GM18873 (cell line): ENCODE results near the gene SLCO3A1.

Source experiments
- ATAC-seq: cut with Tn5 transposase; IDR thresholded peaks from one replicate; pipeline ENCODE4 v1.9.1; 2021; ENCODE audit warnings: mild to moderate bottlenecking, moderate library complexity, moderate number of reproducible peaks; ENCODE audit not compliant: unreplicated experiment, low FRiP score

Gene SLCO3A1

DNA sequence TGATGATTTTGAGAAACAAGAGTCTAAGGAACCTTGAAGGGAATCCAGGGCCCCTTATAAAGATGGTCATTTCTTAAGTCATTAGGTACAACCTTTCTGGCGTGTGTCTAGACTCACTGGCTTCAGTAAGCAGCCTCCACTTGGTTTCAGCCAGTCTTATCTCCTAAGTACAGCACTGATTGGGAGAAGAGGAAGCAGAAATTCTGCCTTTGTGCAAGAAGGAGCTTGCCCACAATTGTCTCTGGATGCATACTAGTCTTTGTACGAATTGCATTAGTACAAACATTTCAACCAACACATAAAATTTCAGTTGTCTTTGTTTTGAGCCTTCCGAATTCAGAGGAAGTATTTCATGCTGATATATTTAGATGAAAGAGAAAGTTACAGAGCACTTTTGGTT lies 139.4 kb downstream of the SLCO3A1 start:
- ATAC-seq, result no peak

DNA sequence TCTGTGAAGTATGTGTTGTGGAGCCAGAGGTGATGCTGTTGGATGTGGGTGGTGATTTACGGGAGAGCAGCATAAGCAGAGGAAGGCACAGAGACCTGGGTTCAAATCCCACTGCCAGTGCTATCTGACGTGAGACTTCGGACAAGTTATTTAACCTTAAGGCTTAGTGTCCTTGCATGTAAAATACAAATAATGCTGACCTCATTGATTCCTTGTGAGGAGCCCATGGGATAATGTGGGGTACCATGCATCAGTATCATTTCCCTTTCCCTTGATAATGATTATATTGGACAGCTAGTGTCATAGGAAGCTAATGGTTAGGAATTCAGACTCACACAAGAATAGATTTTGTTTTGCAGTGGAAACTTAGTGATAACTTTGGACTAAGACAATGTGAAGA lies 141.6 kb downstream of the SLCO3A1 start:
- ATAC-seq, result no peak

DNA sequence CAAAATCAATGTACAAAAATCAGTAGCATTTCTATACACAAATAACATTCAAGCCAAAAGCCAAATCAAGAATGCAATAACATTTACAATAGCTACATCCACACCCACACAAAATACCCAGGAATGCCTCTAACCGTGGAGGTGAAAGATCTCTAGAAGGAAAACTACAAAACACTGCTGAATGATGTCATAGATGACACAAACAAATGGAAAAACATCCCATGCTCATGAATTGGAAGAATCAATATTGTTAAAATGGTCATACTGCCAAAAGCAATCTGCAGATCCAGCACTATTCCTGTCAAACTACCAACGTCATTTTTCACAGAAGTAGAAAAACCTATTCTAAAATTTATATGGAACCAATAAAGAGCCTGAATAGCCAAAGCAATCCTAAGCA lies 143.7 kb downstream of the SLCO3A1 start:
- ATAC-seq, result no peak

DNA sequence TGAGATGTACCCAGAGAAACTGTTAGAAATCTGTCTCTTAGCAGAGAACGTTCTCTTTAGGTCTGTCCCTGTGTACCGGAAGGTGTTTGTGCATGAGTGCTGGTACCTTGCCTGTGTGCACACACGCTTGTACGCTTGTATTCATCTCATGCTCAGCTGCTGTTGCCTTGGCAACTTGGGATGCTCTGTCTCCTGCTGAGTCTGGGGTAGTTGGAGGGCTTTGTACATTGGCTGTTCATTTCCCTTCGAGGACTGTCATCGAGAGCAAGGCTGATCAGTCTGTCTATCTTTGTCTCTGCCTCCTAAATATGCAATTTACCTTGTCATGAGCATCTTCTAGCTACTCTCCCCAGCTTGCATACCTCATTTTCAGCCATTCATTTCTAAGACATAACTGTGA lies 147.2 kb downstream of the SLCO3A1 start:
- no peak for ATAC-seq

DNA sequence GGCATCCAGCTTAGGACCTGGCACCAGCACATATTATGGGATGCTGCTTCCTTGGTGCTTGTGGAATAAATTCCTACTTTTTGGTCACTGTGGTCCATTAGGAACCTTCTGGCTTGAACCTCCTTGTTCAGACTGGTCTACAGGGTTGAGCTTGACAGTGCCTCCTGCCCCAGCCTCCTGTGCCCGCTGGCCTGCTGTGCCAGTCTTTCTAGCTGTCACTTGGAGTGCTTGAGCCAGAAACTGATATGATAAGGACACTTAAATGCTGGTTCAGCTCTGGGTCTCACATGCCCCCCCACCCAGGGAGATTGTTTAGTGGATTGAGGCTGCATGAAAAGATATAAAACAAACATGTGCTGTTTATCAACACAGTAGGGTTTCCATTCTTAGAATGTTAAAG lies 147.8 kb downstream of the SLCO3A1 start:
- ATAC-seq, result no peak

DNA sequence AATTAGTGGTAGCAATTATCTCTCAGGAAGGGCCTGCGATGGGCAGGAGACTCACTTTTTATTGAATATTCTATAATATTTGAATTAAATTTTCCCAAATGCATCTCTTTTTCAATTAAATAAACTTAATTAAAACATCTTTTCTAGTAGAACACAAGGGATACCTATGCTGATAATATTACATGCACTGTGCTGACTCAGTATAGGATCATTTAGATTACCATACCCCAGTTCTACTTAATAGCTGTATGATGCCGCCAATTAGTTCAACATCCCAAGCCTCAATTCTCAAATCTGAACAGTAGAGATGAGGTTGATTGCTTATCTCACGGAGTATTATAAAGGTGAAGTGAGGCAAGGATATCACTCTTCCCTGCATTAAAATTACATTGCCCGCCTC lies 149.2 kb downstream of the SLCO3A1 start:
- ATAC-seq, result no peak

DNA sequence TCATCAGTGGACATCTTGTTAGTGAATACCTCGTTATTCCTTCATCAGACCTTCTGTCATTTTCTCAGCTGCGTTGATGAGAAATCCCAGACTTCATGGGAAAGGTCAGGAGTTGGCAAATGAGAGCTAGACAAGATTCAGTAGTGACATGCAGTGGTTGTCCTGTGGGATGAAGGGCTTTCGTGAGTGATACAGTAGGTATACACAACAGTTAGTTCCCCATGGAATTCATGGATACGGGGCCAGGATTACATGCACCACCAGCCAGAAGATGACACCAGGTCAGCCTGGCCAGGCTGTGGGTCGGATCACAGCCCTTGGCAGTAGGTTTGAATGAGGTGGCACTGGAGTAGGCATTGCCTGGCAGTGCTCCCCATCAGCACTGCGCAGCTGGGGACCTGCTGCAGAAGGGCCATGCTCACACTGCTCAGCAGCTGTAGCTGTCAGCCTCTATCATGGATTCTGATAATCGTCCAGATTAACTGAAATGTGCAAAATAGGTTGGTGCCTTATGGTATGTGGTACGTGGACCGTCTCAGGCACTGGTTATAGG lies 150.1 kb downstream of the SLCO3A1 start:
- no peak for ATAC-seq

DNA sequence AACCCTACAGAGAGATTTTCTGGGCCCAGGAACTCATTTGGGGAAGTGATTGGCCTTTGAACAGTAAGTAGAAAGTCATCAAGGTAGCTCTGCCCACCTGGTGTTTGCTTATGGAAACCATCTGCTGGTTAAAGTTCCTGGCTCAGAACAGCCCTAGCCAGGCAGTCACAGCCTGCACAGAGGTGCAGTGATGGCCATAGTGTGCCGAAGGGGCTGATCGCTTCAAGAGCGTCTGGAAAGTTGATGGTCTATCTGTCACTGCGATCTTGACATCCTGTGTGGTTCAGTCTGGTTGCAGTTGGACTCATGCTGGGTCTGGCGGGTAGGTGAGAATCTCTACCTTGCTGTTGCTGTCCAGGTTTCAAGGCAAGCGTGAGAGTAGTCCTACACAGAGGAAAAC lies 151.6 kb downstream of the SLCO3A1 start:
- ATAC-seq, result no peak

DNA sequence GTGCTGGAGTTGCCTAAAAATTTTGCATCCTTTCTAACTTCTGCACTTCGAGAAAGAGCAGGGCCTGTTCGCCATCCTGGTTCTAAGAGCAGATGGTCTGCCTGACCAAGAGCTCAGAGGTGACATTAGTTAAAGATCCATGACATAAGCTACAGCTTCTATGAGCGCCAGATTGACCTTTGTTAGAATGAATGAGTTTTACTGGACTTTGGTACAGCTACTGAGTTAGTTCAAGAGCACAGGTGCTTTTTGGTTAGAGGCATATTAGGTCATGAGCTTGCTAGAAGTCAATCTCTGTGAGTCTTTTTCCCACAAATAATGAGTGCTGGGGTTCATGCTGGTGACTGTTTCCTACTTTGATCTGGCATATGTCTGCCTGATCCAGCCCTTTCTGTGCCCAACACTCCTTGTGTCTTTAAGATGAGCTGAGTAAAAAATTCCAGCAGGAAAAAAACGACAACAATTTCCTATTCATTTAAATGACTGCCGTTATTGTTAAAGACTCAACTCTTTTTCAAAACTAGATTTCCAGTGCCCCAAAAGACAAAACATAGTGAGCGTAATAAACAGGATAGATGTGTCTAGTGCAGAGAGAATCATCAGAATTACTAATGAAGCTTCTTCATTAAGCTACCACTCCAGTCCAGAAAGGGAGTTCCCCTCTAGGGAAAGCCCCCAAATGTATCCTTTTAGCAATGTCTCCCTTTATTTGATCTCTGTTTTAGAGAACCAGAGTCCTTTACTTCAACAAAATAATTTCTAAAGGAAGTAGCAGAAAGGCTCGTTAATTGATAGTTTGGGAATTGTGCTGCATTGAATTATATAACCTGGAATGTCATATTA lies 152.9 kb downstream of the SLCO3A1 start:
- ATAC-seq, result no peak

DNA sequence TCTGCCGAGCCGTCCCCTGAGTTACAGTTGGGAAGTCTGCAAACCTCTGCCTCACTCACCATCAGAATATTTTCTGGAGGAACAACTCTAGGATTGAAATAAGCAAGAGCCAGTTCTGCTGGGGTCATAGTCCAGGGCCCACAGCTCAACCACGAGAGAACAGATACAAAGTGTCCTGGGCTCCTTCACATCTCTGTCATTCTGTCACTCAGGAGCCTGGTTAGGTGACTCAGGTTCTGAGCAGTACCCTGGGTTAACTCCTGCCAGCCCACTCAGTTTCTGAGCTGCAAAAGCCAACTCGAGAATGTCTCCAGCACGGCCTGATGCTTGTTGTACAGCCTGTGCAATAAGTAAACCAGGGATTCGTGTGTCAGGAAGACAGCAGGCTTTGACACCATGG lies 155.7 kb downstream of the SLCO3A1 start:
- no peak for ATAC-seq

DNA sequence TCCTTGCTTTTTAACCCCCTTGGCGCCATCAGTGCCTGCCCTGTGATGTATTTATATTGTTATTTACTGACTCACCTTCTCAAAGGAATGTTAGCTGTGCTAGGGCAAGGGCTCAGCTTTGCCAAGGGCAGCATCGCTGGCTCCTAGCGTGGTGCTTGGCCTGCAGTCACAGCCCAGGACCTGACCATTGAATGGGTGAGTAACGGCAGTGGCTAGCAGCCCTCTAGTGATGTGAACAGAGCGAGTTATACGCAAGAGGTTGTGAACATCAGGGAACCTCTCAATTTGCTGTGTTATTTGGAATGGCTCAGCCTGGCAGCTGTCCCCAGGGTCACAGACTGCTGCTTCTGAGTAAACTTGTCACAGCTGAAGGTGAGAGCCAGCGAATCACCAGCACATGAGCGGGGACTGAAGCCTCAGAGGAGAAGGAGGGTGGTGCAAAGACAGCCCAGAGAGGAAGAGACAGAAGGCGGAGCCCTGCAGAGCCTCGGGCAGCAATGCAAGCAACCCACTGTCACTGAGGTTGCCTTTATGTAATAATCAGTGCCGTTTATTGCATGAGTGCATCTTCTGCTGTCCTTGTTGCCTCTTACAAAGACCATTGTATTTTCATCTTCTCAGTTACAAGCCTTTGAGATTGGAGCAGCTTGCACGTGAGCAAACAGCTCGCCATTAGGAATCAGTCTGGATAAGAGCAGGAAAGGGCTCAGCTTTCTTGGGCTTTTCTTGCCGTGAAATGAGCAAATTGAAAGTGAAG lies 158.3 kb downstream of the SLCO3A1 start:
- ATAC-seq, result no peak

DNA sequence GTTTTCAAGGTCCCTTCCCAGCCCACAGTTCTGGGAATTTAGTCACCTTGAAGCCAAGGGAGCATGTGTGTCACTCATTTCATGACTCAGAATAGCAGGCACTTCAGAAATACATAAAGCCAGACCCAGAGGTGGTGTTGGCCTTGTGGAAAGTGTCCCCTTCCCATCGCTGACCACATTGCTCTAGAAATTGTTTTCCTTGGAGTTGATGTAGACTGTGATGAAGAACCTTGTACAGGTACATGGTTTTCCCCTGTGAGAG lies 158.8 kb downstream of the SLCO3A1 start:
- no peak for ATAC-seq

DNA sequence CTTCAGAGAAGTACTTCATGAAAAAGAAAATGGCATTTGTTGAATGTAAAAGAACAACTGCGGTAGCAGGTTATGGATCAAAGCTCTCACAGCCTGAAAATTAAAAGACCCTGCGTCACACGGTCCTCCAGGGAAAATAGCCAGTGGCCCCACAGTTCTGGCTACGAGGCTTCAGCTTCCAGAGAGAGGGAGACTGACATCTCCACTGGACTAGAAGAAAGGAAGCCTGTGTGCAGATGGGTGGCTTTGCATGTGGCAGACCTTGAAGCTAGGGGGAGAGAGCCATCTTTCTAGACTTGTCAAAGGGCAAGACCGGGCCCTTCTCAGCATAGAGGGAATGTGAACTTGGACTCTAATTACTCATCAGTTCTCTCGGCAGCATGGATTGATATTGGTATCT lies 159.4 kb downstream of the SLCO3A1 start:
- no peak for ATAC-seq

DNA sequence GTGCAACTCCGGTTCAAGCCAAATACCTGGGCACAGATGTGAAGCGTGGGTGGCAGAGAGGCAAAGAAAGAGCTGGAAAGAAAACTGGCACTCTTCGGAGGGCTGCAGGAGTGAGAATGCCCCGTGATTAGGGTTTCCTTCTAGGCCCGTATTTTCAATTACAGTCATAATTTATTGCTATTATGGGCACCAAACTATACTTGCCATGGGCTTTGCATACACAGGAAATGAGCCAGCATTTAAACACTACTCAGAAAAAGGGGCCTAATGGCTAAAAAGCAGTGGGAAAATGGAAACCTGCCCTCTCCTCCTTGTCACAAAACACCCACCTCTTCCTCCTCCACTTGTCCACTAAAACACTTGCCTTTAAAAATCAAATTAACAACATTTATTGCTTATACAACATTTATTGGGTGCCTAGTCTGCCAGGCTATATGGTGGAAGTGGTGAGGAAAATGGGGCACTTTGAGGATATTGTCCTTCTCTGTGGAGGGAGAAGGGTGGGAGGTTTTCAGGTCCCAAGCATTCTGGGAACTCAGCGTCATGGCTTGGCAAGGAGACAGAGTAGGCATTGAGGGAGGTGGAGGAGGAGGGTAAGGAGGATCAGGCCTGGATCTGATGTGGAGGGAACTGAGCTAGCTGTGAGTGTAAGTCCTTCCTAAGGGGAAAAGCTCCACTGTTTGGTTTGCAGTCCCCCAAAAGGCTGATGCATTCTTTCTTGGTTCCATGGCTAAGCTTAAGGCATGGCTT lies 160.9 kb downstream of the SLCO3A1 start:
- no peak for ATAC-seq

DNA sequence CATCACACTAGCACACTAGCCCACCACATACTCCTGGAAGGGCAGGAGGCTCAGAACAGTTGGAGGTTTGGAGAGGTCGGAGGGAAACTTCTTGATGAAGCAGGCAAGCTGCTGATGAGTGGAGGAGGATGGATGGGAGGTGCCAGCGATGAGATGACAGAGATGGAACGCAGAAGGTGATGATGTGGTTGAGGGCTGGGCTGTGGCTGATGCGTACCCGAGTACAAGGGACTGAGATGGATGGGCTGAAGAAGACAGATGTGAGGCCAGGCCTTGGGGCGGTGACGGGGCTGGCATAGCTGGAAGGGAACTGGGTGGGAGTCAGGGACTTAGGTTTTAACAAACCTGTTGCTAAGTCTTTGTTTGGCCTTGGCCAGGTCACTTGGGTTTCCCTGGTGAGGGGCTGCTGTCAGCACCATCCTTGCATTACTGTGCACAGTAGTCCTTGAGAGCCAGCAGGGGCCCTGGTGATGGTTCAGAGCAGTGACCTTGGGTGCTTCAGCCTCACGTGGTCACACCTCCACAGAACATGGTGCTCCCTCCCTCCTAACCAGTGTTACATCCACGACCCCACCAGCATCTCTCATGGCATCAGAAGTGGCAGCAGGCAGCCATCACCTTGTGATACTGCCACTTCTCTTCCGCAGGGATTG lies 164.5 kb downstream of the SLCO3A1 start:
- ATAC-seq, result no peak

DNA sequence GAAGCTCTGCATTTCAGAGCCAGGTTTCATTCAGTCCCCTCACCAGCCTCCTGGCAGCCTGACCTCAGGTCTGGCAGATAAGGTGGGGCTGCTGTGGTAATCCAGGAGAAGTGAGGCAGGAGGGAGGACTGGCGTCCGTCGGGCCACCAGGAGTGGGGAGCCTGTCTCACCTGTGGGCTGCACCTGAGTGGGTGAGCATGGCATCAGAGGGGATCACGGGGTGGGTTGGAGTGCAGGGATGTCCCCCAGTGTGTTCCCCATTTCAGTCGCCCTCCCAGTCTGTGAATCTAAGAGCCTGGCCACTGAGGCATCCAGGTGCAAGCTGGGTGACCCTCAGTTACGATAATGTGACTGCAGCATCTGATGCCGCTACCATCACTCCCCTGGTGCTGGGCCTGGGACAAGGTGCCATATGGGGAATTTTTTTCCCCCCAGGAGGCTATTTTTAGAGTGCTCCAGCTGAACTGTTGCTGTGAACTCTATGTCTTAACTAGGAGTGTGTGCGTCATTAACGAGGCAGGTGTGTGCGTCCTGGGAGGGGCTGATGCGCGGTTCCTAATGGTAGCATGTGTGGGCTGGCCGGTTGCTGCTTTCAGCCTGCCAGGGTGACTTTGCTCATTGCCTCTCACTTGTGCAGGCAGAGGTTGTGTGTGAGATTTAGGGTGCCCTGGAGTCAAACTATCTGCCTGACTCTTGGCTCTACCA lies 165.2 kb downstream of the SLCO3A1 start:
- no peak for ATAC-seq

DNA sequence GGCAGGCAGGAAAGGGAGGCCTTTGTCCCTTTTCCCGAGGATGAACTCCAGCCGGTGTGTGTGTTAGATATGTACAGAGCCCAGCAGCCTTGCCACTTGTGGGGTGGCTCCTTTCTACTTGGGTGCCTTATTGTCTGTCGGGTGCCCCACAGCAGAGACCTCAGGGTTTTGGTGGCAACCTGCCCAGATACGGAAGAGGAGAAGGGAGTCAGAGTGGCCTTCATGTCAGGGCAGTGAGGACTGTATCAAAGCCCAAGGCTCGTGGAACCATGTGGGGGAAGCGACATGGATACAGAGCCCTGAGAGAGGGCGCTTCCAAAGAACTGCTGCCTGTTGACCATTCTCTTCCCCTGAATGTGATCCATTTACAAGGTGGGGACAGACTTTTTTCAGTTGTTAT lies 166.2 kb downstream of the SLCO3A1 start:
- no peak for ATAC-seq

DNA sequence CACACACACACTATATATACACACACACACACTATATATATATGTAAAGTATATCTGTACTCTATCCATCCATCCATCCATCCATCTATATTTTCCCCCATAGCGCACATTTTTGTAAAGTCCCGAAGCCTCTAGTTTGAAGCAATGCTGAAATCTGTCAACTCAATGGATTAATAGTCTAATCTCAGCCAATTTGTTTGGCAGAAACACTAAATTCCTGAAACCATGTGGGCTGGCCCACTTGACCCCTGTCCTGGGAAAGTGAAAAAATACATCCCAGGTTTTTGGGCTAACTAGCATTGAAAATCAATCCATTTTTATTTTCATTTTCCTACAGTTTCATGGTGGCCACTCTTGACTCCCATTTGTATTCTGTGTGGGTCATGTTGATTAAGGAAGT lies 166.7 kb downstream of the SLCO3A1 start:
- ATAC-seq, result no peak

DNA sequence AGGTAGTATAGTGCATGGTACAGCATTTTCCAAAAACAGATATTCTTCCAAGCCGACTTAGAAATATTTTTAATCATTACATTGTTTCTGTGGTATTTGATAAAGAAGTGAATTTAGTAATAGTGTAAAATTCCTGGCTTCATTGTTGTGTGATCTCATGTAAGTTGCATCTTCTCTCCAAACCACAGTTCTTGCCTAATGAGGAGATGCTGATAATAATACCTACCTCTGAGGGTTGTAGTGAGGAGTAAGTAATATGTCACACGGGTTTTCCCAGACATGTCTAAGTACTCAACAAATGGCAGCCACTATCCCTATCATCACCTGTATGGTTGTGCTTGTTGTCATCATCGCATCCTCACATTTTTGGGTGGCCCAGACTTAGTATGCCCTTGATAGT lies 167.3 kb downstream of the SLCO3A1 start:
- ATAC-seq, result no peak

DNA sequence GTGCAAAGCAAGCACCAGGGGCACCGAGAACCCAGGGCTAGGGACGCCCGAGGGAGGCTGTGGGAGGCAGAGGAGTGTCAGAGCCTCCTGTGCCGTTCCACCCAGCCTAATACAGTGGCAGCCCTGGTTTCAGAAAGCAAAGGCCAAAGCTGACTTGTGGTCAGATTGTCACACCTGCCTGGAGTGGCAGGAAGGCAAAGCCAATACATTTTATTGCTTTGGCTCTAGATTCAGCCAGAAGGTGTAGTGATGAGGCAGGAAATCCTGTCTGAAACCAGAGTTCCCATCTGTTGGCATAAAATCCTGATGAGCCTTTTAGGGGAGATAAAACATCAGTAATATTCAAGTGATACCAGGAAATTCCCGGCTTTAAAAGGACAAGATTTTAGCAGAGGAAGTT lies 168.3 kb downstream of the SLCO3A1 start:
- no peak for ATAC-seq
